ENCODE data around the gene STK39. TPM values are rescaled to one million over a fixed set of nuclear protein-coding genes. Genes with fewer than 3 reads are reported as not detected.

Gene STK39
- total and polyA plus RNA-seq, 2 experiments from 2014 or later = 3.2 to 14.6 TPM

DNA sequence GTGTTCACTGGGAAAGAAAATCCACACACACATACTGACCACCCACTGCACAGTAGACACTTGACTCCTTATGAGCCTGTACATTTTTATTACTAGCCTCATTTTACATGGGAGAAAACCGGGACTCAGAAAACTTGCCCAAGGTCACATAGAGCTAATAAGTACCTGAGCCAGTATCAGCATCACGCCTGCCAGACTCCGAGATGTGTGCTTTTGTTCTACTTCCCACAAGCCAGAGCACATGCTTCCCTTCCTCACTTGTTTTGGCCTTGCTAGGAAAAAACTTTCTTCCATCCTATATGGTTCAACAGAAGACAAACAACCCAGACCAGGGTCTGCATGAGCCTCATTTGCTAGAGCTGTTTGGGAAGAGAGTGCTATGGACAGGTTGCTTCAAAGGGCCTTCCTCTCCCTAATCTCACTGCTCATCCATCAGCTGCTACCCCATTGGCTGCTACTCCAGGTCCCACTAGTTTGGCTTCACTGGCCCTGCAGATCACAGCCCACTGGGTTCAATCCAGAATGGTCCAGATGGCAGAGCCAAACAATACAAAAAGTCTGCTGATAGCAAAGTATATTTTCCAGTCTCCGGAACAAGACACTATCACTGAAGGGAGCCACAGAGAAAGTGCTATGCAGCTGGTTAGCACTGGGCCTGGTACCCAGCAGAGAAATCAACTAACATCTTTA, 63.9 kb downstream of the STK39 start:
- TF ChIP-seq EZH2phosphoT487 (IDR thresholded peaks at IDR 0.05; ENCODE audit: insufficient read depth, low read depth) (no peak), EZH2 (IDR thresholded peaks at IDR 0.05; ENCODE audit: insufficient read depth, poor library complexity, severe bottlenecking) (no peak)
- no peak overlapping the region for H3K9ac ChIP-seq
- H3K9me2 ChIP-seq (ENCODE audit: insufficient read depth) = no peaks in the 10 kb centered on the region
- peaks cover 11% of the 10 kb centered on the region for H3K4me1 ChIP-seq (ENCODE audit: insufficient read depth)
- no peak overlapping the region for H2AFZ ChIP-seq
- no peak overlapping the region for H3K4me2 ChIP-seq (ENCODE audit: unreplicated experiment)
- H3K9me3 ChIP-seq (ENCODE audit: low read depth) = no peaks in the 10 kb centered on the region
- DNase-seq = no peak
- in situ Hi-C loops (cut with MboI) = no loop called here
- no peak overlapping the region for H3K27ac ChIP-seq
- H4K20me1 ChIP-seq (ENCODE audit: insufficient read depth) = no peaks in the 10 kb centered on the region; the same call in 1 of the 2 replicates
- peaks cover 63% of the 10 kb centered on the region for H3K79me2 ChIP-seq (ENCODE audit: insufficient read depth)
- no peaks in the 10 kb centered on the region for H3F3A ChIP-seq (ENCODE audit: insufficient read depth)
- no peaks in the 10 kb centered on the region for H3K36me3 ChIP-seq (ENCODE audit: low read depth)
- no peak overlapping the region for H3K4me3 ChIP-seq
- WGBS, 2 experiments (ENCODE audit: low coverage in 1 of 2, low lambda C conversion rate in 2 of 2, missing lambda C conversion rate in 2 of 2) = 99% methylated on average over 4 of the region's 4 CpGs
- no peaks in the 10 kb centered on the region for H3K27me3 ChIP-seq (replicated peaks; ENCODE audit: insufficient read depth)

DNA sequence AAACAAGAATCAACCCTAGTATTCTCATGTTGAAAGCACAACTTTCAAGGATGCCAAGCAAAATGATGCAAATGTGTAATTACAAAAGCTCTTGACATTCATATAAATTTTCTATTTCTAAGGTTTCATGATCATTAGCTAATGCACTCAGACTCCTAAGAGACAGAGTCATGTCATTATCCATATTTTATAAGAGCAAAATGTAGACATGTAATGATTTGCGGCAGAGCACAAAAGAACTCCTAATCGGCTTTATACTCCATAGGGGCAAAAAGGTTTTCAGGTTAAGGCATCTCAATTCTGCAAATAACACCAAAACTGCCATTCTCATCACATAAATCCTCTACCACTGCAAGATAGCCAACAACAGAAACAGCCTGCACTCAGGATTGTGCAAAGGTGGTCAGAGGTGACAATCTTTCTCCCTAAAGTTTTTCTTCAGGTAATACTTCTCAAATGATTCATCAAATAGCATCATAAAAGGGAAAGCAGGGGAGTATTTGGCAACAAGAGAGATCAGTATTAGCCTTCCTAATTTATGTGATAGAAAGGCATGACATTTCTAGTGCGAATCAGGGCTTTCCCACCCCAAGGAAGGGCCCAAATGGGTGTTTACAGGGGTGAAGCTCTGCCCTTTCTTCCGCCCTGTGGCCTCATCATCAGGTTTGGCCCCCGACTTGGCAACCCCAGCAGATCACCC, 64.7 kb downstream of the STK39 start:
- Histone ChIP-seq H2AFZ (no peak overlapping the region), H3K9ac (no peak overlapping the region), H3K36me3 (ENCODE audit: low read depth) (no peaks in the 10 kb centered on the region), H3K4me2 (ENCODE audit: unreplicated experiment) (no peak overlapping the region), H4K20me1 (ENCODE audit: insufficient read depth) (no peaks in the 10 kb centered on the region; the same call in 1 of the 2 replicates), H3K9me2 (ENCODE audit: insufficient read depth) (no peaks in the 10 kb centered on the region), H3K27ac (no peak overlapping the region), H3F3A (ENCODE audit: insufficient read depth) (no peaks in the 10 kb centered on the region), H3K4me1 (ENCODE audit: insufficient read depth) (peaks cover 11% of the 10 kb centered on the region), H3K27me3 (replicated peaks; ENCODE audit: insufficient read depth) (no peaks in the 10 kb centered on the region), H3K79me2 (ENCODE audit: insufficient read depth) (peaks cover 63% of the 10 kb centered on the region), H3K4me3 (no peak overlapping the region), H3K9me3 (ENCODE audit: low read depth) (no peaks in the 10 kb centered on the region)
- TF ChIP-seq EZH2phosphoT487 (IDR thresholded peaks at IDR 0.05; ENCODE audit: insufficient read depth, low read depth) = no peak
- TF ChIP-seq EZH2 (IDR thresholded peaks at IDR 0.05; ENCODE audit: insufficient read depth, poor library complexity, severe bottlenecking) = no peak
- DNase-seq = no peak
- in situ Hi-C loops (cut with MboI) = no loop called here
- WGBS, 2 experiments (ENCODE audit: low coverage in 1 of 2, low lambda C conversion rate in 2 of 2, missing lambda C conversion rate in 2 of 2) = 86% methylated on average over 5 of the region's 5 CpGs

DNA sequence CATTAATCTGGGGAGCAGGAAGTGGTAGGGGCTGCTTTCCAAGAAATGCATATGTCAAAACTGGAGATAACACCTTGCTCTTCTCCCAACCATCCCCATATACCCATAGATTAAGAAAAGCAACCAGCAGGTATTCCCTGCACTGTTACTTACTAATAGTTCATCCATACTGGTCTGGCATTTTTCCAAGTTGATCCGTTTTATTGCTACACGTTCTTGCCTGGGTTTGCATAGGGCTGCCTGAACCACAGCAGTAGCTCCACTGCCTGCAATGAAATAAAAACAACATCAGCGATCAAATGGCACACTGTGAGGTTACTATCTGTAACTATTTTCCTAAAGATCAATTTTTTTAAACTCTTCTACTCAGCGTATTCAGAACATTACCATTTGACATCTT, 65.6 kb downstream of the STK39 start:
- Histone ChIP-seq H3K27ac (no peak overlapping the region), H3F3A (ENCODE audit: insufficient read depth) (no peaks in the 10 kb centered on the region), H3K36me3 (ENCODE audit: low read depth) (no peaks in the 10 kb centered on the region), H3K9ac (no peak overlapping the region), H3K9me2 (ENCODE audit: insufficient read depth) (no peaks in the 10 kb centered on the region), H3K4me3 (no peak overlapping the region), H4K20me1 (ENCODE audit: insufficient read depth) (no peaks in the 10 kb centered on the region; the same call in 1 of the 2 replicates), H3K4me2 (ENCODE audit: unreplicated experiment) (no peak overlapping the region), H3K4me1 (ENCODE audit: insufficient read depth) (peaks cover 11% of the 10 kb centered on the region), H3K79me2 (ENCODE audit: insufficient read depth) (peaks cover 54% of the 10 kb centered on the region), H3K9me3 (ENCODE audit: low read depth) (no peaks in the 10 kb centered on the region), H2AFZ (no peak overlapping the region), H3K27me3 (replicated peaks; ENCODE audit: insufficient read depth) (no peaks in the 10 kb centered on the region)
- no peak for DNase-seq
- 60 to 70% methylated on average over 4 of the region's 4 CpGs for WGBS, 2 experiments (ENCODE audit: low coverage in 1 of 2, low lambda C conversion rate in 2 of 2, missing lambda C conversion rate in 2 of 2)
- in situ Hi-C loops (cut with MboI) = no loop called here
- TF ChIP-seq EZH2phosphoT487 (IDR thresholded peaks at IDR 0.05; ENCODE audit: insufficient read depth, low read depth) (no peak), EZH2 (IDR thresholded peaks at IDR 0.05; ENCODE audit: insufficient read depth, poor library complexity, severe bottlenecking) (no peak)

- in situ Hi-C loops (cut with MboI) = no loop called here
- Histone ChIP-seq H4K20me1 (ENCODE audit: insufficient read depth) (no peaks in the 10 kb centered on the region; the same call in 1 of the 2 replicates), H2AFZ (no peak overlapping the region), H3K9me2 (ENCODE audit: insufficient read depth) (no peaks in the 10 kb centered on the region), H3K79me2 (ENCODE audit: insufficient read depth) (peaks cover 45% of the 10 kb centered on the region), H3K4me2 (ENCODE audit: unreplicated experiment) (no peak overlapping the region), H3K4me1 (ENCODE audit: insufficient read depth) (peaks cover 11% of the 10 kb centered on the region), H3K4me3 (no peak overlapping the region), H3K36me3 (ENCODE audit: low read depth) (no peaks in the 10 kb centered on the region), H3F3A (ENCODE audit: insufficient read depth) (no peaks in the 10 kb centered on the region), H3K27ac (no peak overlapping the region), H3K9ac (no peak overlapping the region), H3K9me3 (ENCODE audit: low read depth) (no peaks in the 10 kb centered on the region), H3K27me3 (replicated peaks; ENCODE audit: insufficient read depth) (no peaks in the 10 kb centered on the region)
- no peak for TF ChIP-seq EZH2 (IDR thresholded peaks at IDR 0.05; ENCODE audit: insufficient read depth, poor library complexity, severe bottlenecking)
- no peak for TF ChIP-seq EZH2phosphoT487 (IDR thresholded peaks at IDR 0.05; ENCODE audit: insufficient read depth, low read depth)
- WGBS, 2 experiments (ENCODE audit: low coverage in 1 of 2, low lambda C conversion rate in 2 of 2, missing lambda C conversion rate in 2 of 2) = 86 to 88% methylated on average over 3 of the region's 3 CpGs
- DNase-seq = no peak
Observed at GRCh38 chr2:168180914-168181313, 66.5 kb downstream of the STK39 start.

Data from GM23248 (cell line).